NCI-H526 (cell line): ENCODE results near the gene BCAS1.
"Not testable (repeated sequence)": the region's sequence is repeated elsewhere in the genome, so short reads cannot be mapped to it uniquely, and the experiment has no call there.

Experiments used
- DNase-seq, 2 experiments: peaks; one replicate each; lab custom pipeline; 2025; lab: John Stamatoyannopoulos, UW

The BCAS1 gene

GRCh38 chr20:54019585-54019984 lies 50.8 kb downstream of the BCAS1 start:
- DNase-seq = no peak

- DNase-seq = no peak
Observed at GRCh38 chr20:54019127-54019526, 51.3 kb downstream of the BCAS1 start.

GRCh38 chr20:54017846-54018245 lies 52.5 kb downstream of the BCAS1 start:
- no peak for DNase-seq

GRCh38 chr20:54015496-54015895 lies 54.9 kb downstream of the BCAS1 start:
- no peak for DNase-seq

GRCh38 chr20:54014293-54014926 lies 56.0 kb downstream of the BCAS1 start:
- no peak for DNase-seq

- no peak for DNase-seq
Observed at GRCh38 chr20:54013471-54013870, 56.9 kb downstream of the BCAS1 start.

- DNase-seq = no peak
Observed at GRCh38 chr20:54011346-54011745, 59.0 kb downstream of the BCAS1 start.

- not testable (repeated sequence) for DNase-seq
Observed at GRCh38 chr20:54006216-54006615, 64.2 kb downstream of the BCAS1 start.

GRCh38 chr20:54005524-54005923 lies 64.9 kb downstream of the BCAS1 start:
- DNase-seq = no peak

- no peak for DNase-seq
Observed at GRCh38 chr20:54004445-54004844, 65.9 kb downstream of the BCAS1 start.

- no peak for DNase-seq
Observed at GRCh38 chr20:54002741-54003140, 67.7 kb downstream of the BCAS1 start.

GRCh38 chr20:54002056-54002575 lies 68.3 kb downstream of the BCAS1 start:
- no peak for DNase-seq

- no peak for DNase-seq
Observed at GRCh38 chr20:54000914-54001313, 69.5 kb downstream of the BCAS1 start.

- DNase-seq = no peak
Observed at GRCh38 chr20:54000262-54000661, 70.1 kb downstream of the BCAS1 start.

GRCh38 chr20:53999077-53999476 lies 71.3 kb downstream of the BCAS1 start:
- no peak for DNase-seq

- DNase-seq = no peak
Observed at GRCh38 chr20:53996584-53997486, 73.6 kb downstream of the BCAS1 start.

GRCh38 chr20:53995949-53996348 lies 74.4 kb downstream of the BCAS1 start:
- DNase-seq = no peak

GRCh38 chr20:53994088-53994487 lies 76.3 kb downstream of the BCAS1 start:
- DNase-seq = no peak

- DNase-seq = no peak
Observed at GRCh38 chr20:53993310-53993709, 77.1 kb downstream of the BCAS1 start.

- DNase-seq = peak; percentile 81 to 88
Observed at GRCh38 chr20:53990768-53991450, 79.5 kb downstream of the BCAS1 start.

- no peak for DNase-seq
Observed at GRCh38 chr20:53990003-53990402, 80.4 kb downstream of the BCAS1 start.

GRCh38 chr20:53989401-53989800 lies 81.0 kb downstream of the BCAS1 start:
- DNase-seq = no peak
